DLD1 (cell line): ENCODE measurements around the gene RCBTB2.

Experiments
- in situ Hi-C: cut with HindIII; loops from 2 replicates; pipeline ENCODE4 v1.10.0; 2017; ENCODE audit warnings: low sequenced_read_pairs

RCBTB2 gene

DNA sequence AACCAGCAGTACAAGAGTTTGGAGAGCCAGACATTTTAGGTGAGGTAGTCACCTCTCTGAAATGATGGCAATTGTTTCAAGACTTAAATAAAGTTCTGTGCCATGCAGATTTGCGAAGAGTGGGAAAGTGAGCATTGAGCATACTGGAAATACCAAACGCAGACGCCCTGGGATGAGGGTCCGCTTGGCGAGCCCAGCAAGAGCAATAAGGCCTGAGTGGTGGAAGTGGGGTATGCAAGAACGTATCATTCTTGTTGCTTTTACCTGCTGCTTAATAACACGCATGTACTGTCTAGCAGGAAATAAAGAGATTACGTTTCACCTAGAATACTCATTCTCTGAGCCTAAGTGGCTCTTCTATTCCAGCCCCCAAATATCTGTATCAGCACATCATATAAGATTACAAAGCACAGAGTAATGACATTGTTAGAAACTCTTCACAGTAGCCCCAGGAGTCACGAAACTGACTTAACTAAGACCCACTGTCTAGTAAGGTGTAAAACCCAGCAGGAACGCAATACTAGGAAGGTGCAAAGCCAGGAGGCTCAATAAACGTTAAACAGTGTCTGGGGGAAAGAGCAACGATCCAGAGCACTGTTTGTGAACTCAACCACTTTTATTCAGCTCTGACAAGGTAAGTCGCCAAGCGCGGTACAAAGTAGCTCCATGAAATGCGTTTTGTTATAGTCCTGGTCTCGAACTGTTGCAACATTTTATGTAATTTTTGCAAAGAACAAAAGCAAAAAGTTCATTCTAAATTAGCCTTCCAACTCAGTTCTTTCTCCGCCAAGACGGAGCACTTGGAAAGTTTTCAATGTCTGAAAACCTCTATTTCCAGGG lies 1.2 kb downstream of the RCBTB2 start:
- in situ Hi-C loops, result no loop called here

DNA sequence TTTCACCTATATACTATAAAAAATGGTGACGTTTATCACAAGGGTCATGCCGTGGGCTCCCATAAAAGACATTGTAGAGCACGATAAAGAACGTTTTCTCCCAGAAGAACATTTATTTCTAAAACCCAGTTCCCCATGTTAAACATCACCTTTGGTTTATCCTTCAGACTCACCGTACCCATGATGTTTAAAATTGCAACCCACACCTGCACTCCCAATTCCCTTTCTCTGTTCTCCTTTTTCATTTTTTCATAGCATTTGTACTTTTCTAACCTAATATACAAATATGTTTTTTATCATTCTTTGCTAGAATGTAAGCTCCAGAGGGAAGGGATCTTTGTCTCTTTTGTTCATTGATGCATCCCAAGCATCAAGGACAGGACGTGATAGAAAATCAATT lies 2.0 kb downstream of the RCBTB2 start:
- in situ Hi-C loops, result no loop called here

DNA sequence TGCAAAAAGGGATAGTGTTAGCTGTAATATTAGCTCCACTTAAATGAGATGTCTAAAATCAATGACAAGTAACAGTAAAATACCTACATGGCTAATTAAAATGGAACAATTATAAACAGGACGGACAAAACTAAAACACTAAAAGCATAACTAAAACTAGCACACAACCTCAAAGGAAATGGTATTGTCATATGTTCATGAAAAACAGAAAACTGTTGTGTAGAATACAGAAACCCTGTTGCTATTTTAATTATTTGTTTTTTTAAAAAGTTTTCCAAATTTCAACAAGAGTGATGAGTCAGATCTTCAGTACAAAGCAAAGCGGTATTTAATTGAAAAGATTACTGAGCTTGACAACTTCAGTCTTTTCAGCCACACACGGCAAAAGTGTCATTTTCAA lies 4.2 kb downstream of the RCBTB2 start:
- in situ Hi-C loops, result no loop called here

DNA sequence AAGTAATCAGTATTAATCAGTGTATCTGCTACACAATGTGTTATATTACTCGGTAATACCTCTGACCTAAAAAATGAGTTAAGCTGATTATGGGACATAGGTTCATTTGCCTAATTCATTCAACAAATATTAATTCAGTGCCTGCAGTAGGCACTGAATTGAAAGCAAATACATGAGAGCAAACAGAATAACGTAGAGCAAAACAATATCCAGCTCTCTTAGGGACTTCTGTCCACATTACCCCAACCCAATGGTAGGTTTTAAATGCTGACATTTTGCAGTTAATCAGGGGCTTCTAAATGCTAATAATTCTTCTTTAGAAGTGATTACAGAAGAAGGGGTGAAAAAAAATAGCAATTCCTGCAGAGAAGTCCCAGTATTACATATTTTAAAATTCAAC lies 4.9 kb downstream of the RCBTB2 start:
- in situ Hi-C loops, result no loop called here

DNA sequence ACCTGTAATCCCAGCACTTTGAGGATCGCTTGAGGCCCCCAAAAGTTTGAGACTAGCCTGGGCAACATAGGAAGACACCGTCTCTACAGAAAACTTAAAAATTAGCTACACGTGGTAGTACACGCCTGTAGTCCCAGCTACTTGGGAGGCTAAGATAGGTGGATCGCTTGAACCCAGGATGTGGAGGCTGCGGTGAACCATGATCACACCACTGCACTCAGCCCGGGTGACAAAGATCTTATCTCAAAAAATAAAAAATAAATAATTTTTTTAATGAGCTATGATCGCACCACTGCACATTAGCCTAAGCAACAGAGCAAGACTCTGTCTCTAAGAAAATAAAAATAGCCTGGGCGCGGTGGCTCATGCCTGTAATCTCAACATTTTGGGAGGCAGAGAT lies 6.6 kb downstream of the RCBTB2 start:
- in situ Hi-C loops, result no loop called here

DNA sequence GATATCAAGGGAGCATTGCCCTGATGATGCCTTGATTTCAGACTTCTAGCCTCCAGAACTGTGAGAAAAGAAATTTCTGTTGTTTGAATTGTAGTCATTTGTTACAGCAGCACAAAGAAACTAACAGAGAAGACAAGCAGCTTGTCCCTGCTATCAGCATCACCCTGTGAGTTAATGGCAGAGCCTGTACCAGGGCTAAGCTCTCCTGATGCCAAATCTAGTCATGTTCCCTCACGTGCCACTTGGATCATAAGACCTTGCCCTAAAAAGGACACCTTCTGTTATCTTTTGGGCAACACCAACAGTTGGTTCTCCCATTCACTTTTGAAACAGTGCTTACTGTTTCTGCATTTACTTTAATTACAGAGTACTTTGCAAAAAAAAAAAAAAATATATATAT lies 14.8 kb downstream of the RCBTB2 start:
- in situ Hi-C loops, result no loop called here

DNA sequence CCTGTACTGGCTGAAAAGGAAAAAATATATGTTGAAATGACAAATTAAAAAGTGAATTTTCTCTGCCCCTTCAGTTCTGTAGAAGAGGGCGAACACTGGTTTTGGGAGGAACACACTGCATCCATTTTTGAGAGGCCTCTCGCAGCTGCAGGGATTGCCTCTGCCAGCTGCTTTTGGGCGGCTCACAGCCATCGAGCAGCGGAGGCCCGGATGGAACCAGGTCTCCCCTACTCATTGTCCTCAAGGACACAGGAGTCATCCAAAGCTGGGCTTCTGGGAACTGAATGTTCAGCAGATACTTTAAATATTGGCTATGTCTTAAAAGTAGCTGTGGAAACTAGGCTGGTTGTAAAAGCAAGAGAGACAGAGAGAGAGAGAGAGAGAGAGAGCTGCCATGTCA lies 17.1 kb downstream of the RCBTB2 start:
- in situ Hi-C loops, result no loop called here

DNA sequence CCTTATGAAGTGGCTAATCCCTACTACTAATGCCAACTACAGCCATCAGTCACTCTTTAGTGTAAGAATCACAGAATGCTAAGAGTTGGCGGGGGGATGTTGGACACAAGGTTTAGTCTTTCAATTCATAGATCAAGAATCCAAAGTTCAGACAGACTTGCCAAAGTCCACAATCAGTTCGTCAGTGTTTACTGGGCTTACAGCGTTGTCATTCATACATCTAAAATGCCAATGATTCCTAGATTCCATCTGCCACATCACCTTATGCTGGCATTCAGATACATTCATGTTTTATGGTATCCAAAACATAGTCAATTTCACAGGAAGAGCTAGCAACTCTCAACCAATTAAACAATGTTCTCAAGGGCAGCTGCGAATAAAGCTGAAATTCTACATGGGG lies 18.1 kb downstream of the RCBTB2 start:
- in situ Hi-C loops, result no loop called here

DNA sequence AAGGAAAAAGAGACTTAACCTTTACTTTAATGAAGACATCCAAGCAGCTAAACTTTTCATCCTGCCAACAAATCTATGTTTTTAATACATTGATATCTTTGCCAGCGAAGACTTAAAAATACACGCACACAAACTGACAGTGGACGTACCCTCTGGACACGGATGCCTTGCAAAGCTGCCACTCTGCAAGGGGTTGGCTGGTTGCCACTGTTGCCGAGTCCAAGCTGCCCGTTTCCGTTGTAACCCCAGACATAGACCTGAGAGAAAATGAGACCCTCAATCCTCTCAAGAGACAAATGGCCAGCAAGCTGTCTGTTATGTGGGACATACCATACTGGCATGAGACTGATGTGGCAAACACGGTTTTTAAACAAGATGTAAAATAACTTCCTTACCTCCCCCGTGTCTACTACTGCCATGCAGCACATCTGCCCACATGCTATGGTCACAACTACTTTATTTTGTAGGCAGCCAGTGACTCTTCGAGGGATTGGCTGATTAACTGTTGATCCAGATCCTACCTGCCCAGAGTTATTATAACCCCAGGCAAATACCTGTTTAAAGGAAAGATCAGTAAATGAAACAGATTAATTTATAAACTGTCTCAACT lies 21.2 kb downstream of the RCBTB2 start:
- in situ Hi-C loops, result no loop called here

DNA sequence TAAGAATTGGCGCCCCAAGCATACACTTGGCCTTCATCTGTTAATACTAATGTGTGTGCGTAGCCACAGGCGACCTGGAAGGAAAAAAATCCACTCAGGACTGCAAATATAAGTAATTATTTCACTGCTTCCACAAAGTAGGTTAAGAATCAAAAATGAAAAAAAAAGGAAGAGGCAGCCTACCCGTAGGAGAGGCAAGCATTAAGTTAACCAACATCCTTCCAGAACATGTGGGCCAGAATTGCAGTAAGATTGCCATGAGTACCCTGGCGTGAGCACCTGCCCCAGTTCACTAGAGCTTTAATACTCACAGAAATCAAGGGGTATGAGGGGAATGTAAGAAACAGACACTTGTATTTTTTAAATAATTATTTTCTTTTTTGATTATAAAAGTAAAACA lies 22.2 kb downstream of the RCBTB2 start:
- in situ Hi-C loops, result no loop called here

DNA sequence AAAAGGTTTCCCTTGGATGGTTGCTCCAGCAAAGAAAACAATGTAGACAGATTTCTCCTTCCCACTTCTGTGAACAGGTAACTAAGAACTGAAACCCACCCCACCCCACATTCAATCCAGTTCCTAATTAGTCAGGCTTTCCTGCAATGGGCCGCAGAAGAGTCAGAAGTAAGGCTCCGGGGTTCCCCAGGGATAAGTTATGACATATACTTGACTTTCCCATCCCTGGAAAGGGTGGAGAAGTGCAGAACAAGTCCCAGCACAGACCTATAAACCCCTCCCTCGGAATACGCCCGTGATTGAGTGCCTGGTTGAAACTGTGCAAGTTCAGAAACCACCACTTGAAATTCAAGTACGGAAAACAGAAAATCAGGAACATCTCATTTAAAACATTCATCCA lies 24.9 kb downstream of the RCBTB2 start:
- in situ Hi-C loops, result no loop called here

DNA sequence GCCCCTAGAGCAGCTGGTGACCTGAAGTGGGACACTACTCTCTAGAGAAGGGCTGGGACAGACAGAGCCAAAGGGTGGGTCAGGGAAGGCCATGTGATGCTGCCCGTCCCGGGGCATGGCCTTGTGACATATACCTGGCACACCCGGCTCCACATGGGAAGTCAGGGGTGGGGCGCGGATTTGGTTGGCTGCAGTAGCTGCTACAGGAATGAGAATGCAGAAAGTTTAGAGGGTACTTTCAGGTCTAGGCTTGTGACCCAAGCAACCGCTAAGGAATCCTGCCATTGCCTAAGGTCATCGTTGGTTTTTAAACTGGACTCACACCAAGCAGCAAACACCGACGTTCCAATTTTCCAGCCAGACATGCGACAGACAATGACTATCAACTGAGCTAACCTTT lies 25.9 kb downstream of the RCBTB2 start:
- in situ Hi-C loops, result no loop called here

DNA sequence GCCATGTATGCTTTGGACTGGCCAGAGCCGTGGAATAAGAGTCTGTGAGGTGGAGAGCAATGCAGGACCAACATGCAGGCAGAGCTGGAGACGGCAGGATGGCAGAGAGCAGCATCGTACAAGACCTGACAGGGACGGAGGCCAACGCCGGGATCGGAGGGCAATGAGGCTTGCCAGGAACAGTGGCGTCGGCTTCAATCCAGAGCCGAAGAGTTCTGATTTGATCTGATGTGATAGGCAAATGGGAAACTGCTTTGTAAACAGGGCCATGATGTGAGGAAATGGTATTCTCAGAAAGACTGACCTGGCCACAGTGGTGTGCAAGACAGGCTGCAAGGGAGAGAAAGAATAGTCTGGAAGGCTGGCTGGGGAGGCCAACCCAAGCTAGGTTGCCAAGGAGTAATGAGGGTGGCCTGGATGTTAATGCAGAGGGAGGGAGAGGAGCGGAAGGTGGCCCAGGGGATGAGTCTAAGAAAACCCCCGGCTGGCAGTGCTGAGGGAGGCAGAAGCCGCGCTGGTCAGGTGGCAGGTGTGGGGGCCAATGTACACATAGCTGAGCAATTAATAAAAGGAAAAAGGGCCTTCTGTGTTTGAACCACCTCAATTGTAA lies 26.7 kb downstream of the RCBTB2 start:
- in situ Hi-C loops, result no loop called here

DNA sequence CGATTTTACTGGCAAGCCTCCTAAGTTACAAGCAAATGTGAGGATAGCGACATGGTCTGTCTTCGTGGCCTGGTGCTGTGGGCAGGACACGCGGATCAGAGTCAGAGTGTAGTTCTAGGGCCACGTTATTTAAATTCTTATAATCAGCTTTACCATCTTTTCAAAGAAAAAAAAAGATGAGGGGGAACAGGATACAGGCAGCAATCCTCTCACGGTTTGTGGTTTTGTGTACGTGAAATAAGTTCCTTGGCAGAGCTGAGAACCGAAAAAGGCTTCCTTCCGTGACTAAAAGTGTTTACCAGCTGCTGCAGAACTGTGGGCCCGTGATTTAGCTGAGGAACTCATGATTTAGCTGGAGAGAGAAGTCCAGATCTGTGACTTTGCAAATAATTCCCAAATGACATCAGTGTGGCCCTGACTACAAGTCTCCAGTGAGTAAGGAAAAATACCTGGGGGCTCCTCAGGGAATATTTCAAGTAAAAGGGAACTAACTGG lies 27.2 kb downstream of the RCBTB2 start:
- in situ Hi-C loops, result no loop called here

DNA sequence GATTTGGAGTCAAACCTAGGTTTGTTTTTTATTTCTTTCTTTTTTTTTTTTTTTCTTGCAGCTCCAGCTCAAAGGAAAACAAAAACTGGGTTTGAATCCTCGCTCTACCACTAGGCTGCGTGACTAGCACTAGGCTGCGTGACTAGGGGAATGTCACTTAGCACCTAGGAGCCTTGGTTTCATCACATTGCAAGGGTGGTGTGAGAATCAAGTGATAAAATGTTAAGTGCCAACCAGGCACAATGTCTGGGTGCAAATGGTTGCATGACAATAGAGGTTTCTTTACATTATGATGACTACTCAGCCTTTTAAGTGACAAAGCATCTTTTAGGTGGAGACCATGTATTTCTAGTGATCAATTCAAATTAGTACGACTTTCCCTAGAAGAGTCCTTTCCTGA lies 27.9 kb downstream of the RCBTB2 start:
- in situ Hi-C loops, result no loop called here

DNA sequence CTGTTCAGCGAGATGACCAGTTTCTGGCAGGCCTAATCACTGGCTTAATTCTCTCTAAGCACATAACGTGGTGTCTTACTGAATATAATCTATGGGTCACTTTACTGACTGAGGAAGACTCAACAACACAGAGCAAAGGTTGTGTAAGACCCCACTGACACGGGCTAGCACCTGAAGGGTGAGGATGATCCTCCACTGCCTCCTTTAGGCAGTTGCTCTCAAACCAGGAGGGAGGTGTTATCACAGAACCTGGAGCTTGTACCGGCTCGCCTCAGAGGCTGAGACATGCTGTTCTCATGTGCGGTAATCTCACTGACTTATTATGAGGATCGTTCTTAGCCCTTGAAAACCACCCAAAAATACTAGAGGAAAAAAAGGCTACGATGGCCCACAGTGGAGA lies 28.3 kb downstream of the RCBTB2 start:
- in situ Hi-C loops, result no loop called here

DNA sequence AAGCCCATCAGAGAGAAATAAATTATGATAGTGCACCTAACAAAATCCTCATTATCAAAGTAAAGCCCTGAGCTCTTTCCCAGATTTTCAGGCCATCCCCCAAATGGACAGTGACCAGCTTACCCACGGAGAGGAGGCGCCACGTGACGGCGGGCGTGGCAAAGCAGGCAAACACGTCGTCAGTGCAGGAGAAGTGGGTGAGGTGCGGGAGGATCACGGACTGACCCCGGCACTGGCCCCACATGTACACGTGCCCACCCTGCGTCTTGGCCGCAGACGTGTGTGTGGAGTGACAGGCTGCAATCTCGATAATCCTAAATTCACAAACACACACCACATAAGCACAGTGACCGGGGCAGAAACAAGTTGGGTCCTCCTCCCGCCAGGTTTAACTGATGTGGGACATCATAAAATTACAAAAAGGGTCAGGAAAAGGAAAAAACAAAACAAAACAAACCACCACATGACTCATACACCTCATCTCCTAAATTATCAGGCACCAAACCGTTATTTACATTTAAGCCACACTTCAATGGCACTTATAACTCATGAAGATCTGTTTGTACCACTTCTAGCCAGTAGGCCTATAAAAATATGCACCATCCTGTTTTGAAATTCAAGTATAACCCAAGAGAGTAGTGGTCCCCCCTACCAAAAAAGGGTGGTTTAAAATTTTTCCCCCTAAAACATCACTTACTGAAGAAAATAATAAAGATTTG lies 30.1 kb downstream of the RCBTB2 start:
- in situ Hi-C loops, result no loop called here

DNA sequence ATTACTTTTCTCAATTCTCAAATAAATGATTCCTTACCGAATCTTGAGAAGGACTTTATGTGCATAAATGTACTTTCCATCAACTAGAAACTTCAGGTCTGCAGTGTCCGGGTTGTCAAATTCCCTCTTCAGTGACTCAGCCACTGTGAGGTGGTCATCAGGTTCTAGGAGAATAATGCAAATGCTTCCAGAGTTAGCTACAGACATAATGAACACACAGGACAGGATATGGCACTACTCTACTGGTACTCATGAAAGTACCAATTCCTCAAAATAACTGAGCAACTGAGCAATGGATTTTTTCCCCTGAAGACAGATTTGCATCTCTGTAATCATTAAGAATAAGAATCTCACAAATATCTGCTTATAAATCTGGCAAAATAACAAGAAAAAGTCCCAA lies 31.2 kb downstream of the RCBTB2 start:
- in situ Hi-C loops, result no loop called here

DNA sequence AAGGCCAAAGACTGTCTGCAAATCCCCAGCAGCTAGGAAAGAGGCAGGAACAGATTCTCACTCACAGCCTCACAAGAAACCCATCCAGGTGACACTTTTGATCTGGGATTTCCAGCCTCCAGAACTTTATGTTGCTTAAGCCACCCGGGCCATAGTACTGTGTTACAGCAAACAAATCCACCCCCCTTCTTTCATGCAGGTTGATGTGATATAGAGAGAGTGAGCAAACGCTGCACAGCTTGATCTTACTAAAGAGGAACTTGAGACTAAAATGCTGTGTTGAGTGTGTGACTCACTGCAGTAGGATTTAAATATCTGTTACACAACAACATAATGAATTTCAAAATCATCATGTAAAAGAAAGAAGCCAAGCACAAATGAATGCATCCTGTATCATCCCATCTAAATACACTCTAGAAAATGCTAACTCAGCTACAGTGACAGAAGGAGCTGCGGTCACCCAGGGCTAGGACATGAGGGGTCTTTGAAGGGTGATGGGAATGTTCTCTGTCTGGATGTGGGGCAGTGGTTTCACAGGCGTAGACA lies 32.2 kb downstream of the RCBTB2 start:
- in situ Hi-C loops, result no loop called here

DNA sequence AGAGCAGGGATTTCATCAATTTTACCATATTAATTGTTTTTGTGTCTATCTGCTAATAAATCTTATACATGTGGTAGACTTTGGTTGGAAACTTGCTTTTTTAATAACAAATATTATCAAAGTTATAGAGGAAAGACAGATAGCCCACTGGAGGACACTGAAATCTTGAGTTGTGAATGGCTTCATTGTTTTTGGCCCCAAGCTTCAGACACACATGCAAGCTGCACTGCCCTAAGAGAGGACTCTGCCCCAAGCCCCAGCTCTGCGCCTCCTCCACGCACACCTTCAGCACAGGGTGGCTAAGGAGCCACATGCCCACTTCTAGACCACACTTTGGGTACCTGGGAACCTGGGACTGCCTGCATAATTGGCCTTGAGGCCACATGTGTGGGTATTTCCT lies 35.2 kb downstream of the RCBTB2 start:
- in situ Hi-C loops, result no loop called here
